ENCODE measurements around the gene CCDC172. TPM values are rescaled to one million over a fixed set of nuclear protein-coding genes. Genes with fewer than 3 reads are reported as not detected.

Gene CCDC172
- polyA plus RNA-seq, 3 donors = not detected

DNA sequence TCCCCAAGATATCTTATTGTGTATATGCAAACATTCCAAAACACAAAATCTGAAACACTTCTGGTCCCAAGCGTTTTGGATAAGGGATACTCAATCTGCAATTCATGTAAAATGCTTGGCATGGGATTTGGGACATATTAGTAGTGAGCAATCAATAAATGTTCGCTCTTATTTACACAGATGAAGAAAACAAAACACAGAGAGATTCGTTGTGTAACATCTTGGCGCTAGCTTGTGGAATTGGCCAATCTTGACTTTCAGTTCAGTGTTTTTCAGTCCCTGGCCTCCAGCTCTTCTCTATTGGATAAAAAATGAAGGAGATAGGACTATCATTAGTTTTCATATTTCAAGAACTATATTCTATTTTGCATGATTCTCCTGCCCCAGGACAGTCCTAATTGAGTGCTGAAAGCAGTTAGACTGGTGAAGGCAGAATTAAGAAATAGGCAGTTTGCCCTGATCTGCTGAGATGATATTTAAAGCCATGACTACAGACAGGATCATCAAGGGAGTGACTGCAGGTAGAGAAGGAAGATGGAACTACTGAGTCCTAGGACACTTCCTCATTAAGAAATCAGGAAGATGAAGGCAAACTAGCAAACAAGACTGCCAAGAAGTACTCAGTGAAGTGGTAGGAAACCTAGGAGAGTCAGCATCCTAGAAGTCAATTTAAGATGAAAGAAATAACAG is 105.2 kb downstream of the CCDC172 start:
- DNase-seq = no peak

Other genes with a start within 250 kb of the CCDC172 start
- 10 to 100 TPM; 16.7 to 22.8 (median 22.4) TPM for gene GFRA1, start 51.2 kb upstream of the CCDC172 start, polyA plus RNA-seq (ENCODE audit: insufficient read length in 3 of 3)
- not detected for gene PNLIPRP3, start 103.4 kb downstream of the CCDC172 start, polyA plus RNA-seq (ENCODE audit: insufficient read length in 3 of 3)
- not detected for gene PNLIP, start 221.5 kb downstream of the CCDC172 start, polyA plus RNA-seq (ENCODE audit: insufficient read length in 3 of 3)

All from renal pelvis (tissue), 4 donors.